Tongue (tissue), 2 donors: ENCODE data around the gene VSTM2B. TPM values are rescaled to one million over a fixed set of nuclear protein-coding genes. Genes with fewer than 3 reads are reported as not detected.

ENCODE experiments used
- DNase-seq: peaks from one replicate; pipeline ENCODE4 v3.0.0-alpha.2; 2015
- total RNA-seq: library from RNA; depleted of rRNA; stranded (reverse); fragments of >200 nt; gene quantifications from one replicate; pipeline ENCODE4 v1.2.3, GENCODE V29; 2014

Gene VSTM2B
- total RNA-seq, 1 donor from 2014 or later = not detected

DNA sequence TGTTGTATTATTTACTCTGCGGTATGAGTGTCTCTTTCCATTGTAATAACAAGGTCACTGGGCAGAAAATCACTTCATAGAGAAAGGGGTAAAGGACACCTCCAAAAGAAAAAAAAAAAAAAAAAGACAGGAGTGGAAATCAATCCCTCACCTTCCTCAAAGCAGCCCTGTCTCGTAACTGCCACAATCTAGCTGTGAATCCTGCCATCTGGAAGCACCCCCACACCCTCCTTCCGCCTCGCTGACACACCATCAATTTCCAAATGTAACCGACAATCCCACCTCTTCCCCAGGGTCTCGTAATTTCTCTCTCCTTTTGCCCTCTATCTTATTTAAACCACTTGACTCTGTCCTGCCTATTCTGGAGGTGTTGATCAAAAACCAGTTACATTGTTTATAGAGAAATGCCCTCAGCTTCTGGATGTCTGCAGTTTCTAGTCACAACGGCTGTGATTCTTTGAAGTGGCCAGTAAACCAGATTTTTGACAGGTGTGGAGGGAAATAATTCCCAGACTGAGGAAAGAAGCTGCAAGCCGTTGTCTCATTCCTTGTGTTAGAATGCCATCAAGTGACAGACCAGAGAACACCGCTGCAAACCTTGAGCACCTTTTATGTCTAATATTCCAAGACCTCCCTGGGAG, 71.2 kb downstream of the VSTM2B start:
- DNase-seq = peak; percentile 30

DNA sequence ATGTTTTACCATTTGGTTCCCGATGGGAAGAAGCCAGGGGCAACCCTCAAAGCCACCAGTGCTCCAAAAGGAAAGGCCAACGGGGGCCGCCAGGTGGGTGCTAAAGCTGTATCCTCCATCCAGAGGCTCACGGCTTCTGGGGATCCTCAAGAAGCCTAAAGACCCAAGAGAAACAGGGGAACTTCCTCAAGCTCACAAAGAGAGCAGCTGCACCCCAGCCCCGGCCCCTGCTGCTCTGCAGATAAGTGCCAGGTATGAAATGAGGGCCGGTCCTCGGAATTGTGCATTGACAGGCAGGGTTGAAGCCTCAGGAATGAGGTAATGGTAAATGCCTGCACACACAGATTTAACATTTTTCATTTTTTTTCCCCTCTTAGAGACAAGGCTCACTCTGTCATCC, 72.2 kb downstream of the VSTM2B start:
- DNase-seq = no peak

DNA sequence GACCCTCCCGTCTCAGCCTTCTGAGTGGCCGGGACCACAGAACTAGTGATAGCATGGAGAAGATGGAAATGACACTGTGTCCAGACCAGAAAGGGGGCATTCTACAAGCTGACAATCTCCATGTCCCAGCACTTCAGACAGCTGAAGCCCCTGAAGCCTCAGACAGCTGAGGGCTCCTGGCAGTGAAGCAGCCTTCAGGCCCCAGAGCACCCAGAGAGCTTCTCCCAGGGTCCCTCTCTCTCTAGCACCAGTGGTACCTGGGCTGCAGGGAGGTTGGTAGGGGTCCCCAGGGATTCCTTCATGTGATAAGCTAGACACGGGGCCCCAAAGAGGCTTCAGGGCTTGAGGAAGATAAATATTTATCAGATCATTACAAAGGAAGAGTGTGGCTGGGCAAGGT, 72.7 kb downstream of the VSTM2B start:
- no peak for DNase-seq

DNA sequence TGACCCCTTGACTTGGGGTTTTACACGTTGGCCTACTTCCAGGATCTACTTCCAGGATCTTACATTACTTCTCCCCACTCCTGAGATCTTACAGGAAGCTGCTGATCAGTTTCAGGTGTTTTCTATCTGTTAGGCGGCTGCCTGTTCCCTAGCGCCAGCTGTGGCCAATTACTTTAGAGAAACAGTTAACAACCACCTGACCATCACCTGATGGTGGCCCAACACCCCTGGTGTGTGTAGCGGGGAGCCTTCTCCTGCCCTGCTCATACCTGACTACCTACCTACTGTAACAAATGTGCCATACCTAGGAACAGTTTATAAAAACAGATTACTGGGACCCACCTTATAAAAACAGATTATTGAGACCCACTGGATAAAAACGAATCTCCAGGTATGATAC, 77.5 kb downstream of the VSTM2B start:
- DNase-seq = no peak

DNA sequence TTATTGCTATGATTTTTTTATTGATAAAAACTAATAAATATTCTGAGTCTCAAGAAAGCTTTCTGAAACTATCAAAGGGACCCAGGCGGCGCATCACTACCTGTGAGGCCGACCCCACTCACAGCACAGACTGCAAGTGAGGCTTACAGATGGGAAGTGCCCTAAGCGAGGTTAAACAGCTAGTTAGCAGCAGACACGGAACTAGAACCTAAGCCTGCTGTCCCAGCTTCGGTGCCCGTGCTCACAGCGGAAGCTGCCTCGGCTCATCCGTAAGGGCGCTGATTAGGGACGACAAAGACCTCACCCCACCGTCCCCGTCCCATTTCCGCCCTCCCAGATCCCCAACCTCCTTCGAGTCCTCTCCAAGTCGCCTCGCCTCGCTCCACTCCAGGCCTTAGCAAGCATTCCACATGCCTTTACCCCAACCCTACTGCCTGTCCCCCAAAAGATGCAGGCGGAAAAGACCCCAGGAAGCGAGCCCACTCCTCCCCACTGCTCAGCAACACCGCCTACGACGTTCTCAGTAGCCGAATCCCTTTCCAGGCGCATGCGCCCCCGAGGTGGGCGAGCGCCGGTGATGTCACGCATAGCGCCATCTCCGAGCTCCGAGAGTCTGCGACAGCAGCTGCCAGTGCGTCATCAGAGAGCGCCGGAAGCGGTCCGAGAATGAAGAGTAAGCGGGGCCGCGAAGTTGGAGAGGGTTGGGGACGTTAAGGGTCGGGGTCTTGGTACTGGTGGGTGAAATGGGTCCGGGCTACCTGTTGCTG, 80.0 kb downstream of the VSTM2B start, which contains the start of gene POP4:
Gene POP4, plus strand, starts transcription at position 631 of the 767 bp plus-strand sequence. Its CDS starts 36 bp downstream, at position 667.
- peak; percentile 99 for DNase-seq

DNA sequence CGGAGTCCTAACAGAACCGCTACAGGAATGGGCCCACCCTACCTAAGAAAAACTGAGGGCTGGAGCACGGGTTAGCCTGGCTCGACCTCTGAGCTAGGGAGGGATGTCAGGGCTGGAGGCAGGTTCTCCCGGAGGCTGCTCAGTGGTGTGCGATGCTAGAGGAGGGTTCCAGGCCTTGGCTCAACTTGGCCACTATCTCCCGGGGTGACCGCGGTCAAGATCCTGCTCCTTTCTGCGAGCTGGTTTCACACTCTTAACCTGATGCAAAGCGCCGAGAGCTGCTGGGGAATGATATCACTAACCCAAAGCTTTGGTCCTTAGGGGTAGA, 80.6 kb downstream of the VSTM2B start:
- DNase-seq = no peak

DNA sequence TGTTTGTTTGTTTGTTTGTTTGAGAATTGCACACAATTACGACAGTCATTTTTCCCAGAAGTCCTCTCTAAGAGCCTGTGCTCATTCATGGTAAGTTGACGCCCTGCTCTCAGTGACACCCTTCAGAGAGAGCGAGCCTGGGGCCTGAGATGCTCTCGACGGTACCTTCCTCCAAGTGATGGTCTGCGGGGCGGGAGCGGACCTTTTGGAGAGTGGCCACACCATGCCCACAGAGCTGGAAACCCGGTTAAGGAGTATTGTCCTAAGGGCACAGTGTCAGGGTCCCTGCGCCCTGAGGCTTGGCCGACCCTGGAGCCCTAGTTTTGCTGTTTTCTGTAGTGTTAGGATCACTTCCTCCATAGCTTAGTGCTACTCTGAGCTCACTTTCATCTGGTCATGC, 83.8 kb downstream of the VSTM2B start:
- DNase-seq = no peak

DNA sequence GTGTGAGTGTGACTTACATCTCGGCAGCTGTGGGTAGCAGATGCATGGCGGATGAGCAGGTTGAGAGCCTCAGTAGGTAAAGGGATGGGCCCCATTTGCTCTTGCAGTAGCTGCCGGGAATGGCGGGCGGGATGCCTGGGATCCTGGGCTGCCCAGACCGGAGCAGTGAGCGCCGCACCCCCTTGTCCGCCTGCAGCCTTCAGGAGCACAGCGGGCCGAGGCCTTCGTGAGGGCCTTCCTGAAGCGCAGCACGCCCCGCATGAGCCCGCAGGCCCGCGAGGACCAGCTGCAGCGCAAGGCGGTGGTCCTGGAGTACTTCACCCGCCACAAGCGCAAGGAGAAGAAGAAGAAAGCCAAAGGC, 84.4 kb downstream of the VSTM2B start:
- no peak for DNase-seq

DNA sequence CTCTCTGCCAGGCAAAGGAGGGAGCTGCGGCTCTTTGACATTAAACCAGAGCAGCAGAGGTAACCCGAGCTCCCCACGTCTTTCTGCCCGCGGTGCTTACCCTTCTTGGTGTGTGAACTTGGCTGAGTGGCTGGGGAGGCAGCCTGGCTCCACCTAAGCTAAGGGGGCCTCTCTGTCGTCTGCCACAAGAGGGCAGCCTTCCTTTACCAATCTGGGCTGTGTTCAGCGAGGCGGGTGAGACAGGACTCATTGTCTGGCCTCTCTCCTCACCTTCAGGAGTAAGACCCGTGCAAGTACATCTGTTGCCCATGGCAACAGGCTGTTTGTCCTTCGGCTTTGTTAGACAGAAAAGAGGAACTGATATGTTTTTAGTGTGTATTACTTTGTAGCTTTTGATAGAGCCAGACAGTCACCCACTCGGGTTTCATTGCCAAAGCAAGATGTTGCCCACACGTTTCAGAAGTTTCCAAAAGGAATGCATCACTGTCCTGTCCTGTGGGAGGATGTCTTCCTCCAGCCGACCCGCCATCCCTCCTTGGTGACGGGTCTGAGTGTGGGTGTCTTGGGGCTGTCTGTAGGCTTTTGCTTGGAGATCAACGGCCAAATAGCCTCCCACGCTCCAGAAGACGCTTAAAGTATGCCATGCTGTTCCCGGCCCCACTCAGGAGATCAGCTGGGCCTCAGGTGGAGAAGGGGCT, 84.9 kb downstream of the VSTM2B start:
- peak; percentile 86 for DNase-seq

DNA sequence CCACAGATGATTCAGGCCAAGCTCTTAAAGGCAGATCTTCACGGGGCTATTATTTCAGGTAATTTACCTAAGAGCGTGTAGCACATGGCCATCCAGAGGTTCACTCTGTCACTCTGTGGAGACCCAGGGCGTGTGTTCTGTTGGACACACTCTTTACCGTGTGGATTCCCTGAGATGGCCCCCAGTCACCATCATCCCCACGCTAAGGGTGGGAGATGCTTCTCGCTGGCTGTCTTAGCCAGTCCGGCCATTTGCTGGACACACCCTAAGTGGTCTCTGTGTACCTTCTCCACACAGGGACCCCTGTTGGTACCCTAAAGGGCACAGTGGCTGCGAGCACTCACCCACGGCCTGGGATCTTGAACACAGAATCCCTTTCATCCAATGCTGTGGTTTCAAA, 86.3 kb downstream of the VSTM2B start:
- DNase-seq = no peak

DNA sequence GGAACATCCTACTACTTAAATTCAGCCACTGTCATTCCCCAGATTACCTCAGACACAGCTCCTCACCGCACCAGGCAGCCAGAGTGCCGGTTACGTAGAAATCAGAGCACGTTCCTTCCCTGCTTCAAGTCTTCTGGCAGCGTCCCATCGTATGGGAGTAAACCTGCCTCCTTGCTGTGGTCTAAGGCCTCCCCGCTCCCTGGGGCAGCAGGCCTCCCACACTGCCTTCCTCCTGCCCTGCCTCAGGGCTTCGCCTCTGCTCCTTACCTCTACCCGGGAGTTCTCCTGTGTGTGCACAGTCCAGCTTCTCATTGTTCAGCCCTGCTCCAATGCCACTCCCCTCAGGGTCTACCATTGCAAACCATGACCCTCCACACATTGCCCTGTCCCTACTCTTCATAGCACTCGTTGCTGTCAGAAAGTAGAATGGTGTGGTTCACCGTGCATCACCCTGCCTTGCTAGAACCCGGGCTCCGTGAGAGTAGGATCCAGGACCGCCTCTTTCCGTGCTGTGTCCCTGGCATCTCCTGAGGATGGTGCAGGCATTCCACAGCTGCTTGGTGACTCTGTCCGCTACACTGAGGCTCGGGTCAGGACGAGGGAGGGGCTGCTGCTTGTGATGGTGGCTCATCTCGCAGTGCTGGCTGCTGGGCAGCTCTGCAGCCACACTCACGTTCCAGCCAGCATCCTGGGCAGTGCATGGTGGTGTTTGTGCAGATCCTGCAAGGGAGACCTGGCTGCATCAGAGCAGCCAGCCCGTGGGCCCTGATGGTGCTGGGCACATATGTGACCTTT, 87.2 kb downstream of the VSTM2B start:
- no peak for DNase-seq

DNA sequence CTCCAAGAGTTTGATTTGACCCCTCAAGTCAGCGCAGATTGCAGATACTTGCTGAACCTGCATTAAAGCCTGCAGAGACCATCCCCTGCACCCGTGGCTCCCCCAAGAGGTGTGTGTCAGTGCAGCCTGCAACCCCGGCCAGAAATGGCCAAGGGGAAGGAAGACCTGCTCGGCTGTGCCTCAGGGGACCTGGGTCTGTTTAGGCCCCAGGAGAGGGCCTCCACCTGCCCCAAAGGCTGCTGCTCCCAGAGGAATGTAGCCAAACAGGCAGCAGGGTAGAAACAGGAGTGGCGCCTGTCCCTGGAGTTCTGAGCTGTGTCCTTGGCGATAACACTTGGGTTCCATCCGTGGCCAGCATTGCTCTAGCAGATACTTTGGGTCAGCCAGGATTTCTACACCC, 88.3 kb downstream of the VSTM2B start:
- no peak for DNase-seq

Other genes starting within 250 kb of the VSTM2B start
- 41.3 TPM for gene POP4, start 80.3 kb downstream of the VSTM2B start, total RNA-seq
- gene PLEKHF1, start 139.5 kb downstream of the VSTM2B start, total RNA-seq = 52.9 TPM
- 31.9 TPM for gene C19orf12, start 189.3 kb downstream of the VSTM2B start, total RNA-seq